ENCODE measurements around the gene TRIP12.

Gene TRIP12

GRCh38 chr2:229880892-229881586 is 40.8 kb downstream of the TRIP12 start:
- no peaks in the 10 kb centered on the region for H3K27me3 Mint-ChIP-seq
- ATAC-seq (replicated peaks), result no peak
- H3K4me3 Mint-ChIP-seq, result no peak overlapping the region
- H3K4me1 Mint-ChIP-seq (ENCODE audit: low read depth in 2 of 2), result peaks cover 18 to 28% of the 10 kb centered on the region in 2 donors
- peaks cover 30% of the 10 kb centered on the region for H3K36me3 Mint-ChIP-seq (ENCODE audit: insufficient read depth)
- peak overlapping the region in 1 of 2 donors; percentile 61 for H3K27ac Mint-ChIP-seq
- H3K9me3 Mint-ChIP-seq, result no peaks in the 10 kb centered on the region
- no peak for DNase-seq

GRCh38 chr2:229879191-229879950 is 42.4 kb downstream of the TRIP12 start:
- ATAC-seq (replicated peaks) (no peak), DNase-seq (no peak)
- Mint-ChIP-seq H3K27me3 (no peaks in the 10 kb centered on the region), H3K36me3 (ENCODE audit: insufficient read depth) (peaks cover 28% of the 10 kb centered on the region), H3K4me1 (ENCODE audit: low read depth in 2 of 2) (peaks cover 17 to 34% of the 10 kb centered on the region in 2 donors), H3K4me3 (no peak overlapping the region), H3K9me3 (no peaks in the 10 kb centered on the region), H3K27ac (no peak overlapping the region)

GRCh38 chr2:229875549-229875948 is 46.3 kb downstream of the TRIP12 start:
- H3K27me3 Mint-ChIP-seq, result no peaks in the 10 kb centered on the region
- H3K4me1 Mint-ChIP-seq (ENCODE audit: low read depth in 2 of 2), result peaks cover 8 to 46% of the 10 kb centered on the region in 2 donors

GRCh38 chr2:229874647-229875046 is 47.2 kb downstream of the TRIP12 start:
- DNase-seq (no peak), ATAC-seq (replicated peaks) (no peak)
- H3K27ac Mint-ChIP-seq, result peak overlapping the region in 1 of 2 donors; percentile 64
- no peaks in the 10 kb centered on the region for H3K27me3 Mint-ChIP-seq
- peaks cover 46% of the 10 kb centered on the region for H3K36me3 Mint-ChIP-seq (ENCODE audit: insufficient read depth)
- H3K4me1 Mint-ChIP-seq (ENCODE audit: low read depth in 2 of 2), result peaks cover 15 to 54% of the 10 kb centered on the region in 2 donors
- H3K9me3 Mint-ChIP-seq, result no peaks in the 10 kb centered on the region
- no peak overlapping the region for H3K4me3 Mint-ChIP-seq

More at GRCh38 chr2:229875549-229875948, 46.3 kb downstream of the TRIP12 start:
- Mint-ChIP-seq H3K36me3 (ENCODE audit: insufficient read depth) (peaks cover 43% of the 10 kb centered on the region), H3K4me3 (no peak overlapping the region), H3K9me3 (no peaks in the 10 kb centered on the region), H3K27ac (peak overlapping the region; percentile 0 to 64)
- ATAC-seq (replicated peaks) (no peak), DNase-seq (no peak)

GRCh38 chr2:229873123-229873581 is 48.7 kb downstream of the TRIP12 start:
- ATAC-seq (replicated peaks), result no peak
- no peak for DNase-seq
- peaks cover 20 to 69% of the 10 kb centered on the region in 2 donors for H3K4me1 Mint-ChIP-seq (ENCODE audit: low read depth in 2 of 2)
- H3K36me3 Mint-ChIP-seq (ENCODE audit: insufficient read depth), result peaks cover 31% of the 10 kb centered on the region
- H3K27ac Mint-ChIP-seq, result peak overlapping the region; percentile 68 to 83
- no peaks in the 10 kb centered on the region for H3K27me3 Mint-ChIP-seq
- peak overlapping the region in 1 of 2 donors; percentile 24 for H3K4me3 Mint-ChIP-seq
- no peaks in the 10 kb centered on the region for H3K9me3 Mint-ChIP-seq

GRCh38 chr2:229870903-229871656 is 50.7 kb downstream of the TRIP12 start:
- ATAC-seq (replicated peaks) (no peak), DNase-seq (no peak)
- Mint-ChIP-seq H3K4me1 (ENCODE audit: low read depth in 2 of 2) (peaks cover 23 to 78% of the 10 kb centered on the region in 2 donors), H3K27ac (peak overlapping the region; percentile 3 to 60), H3K27me3 (no peaks in the 10 kb centered on the region), H3K36me3 (ENCODE audit: insufficient read depth) (peaks cover 25% of the 10 kb centered on the region), H3K9me3 (no peaks in the 10 kb centered on the region), H3K4me3 (no peak overlapping the region)

GRCh38 chr2:229869226-229869625 is 52.6 kb downstream of the TRIP12 start:
- ATAC-seq (replicated peaks) (no peak), DNase-seq (no peak)
- Mint-ChIP-seq H3K36me3 (ENCODE audit: insufficient read depth) (peaks cover 25% of the 10 kb centered on the region), H3K9me3 (no peaks in the 10 kb centered on the region), H3K4me1 (ENCODE audit: low read depth in 2 of 2) (peaks cover 26 to 70% of the 10 kb centered on the region in 2 donors), H3K4me3 (no peak overlapping the region), H3K27me3 (no peaks in the 10 kb centered on the region), H3K27ac (peak overlapping the region in 1 of 2 donors; percentile 85)

GRCh38 chr2:229868794-229869193 is 53.0 kb downstream of the TRIP12 start:
- peaks cover 26 to 66% of the 10 kb centered on the region in 2 donors for H3K4me1 Mint-ChIP-seq (ENCODE audit: low read depth in 2 of 2)
- H3K27me3 Mint-ChIP-seq, result no peaks in the 10 kb centered on the region

GRCh38 chr2:229865033-229865432 is 56.8 kb downstream of the TRIP12 start:
- H3K27ac Mint-ChIP-seq, result peak overlapping the region; percentile 46 to 57
- H3K9me3 Mint-ChIP-seq, result no peaks in the 10 kb centered on the region
- no peaks in the 10 kb centered on the region for H3K27me3 Mint-ChIP-seq
- H3K36me3 Mint-ChIP-seq (ENCODE audit: insufficient read depth), result peaks cover 9% of the 10 kb centered on the region
- DNase-seq, result no peak
- H3K4me3 Mint-ChIP-seq, result no peak overlapping the region
- no peak for ATAC-seq (replicated peaks)
- H3K4me1 Mint-ChIP-seq (ENCODE audit: low read depth in 2 of 2), result peaks cover 22 to 53% of the 10 kb centered on the region in 2 donors

More at GRCh38 chr2:229868794-229869193, 53.0 kb downstream of the TRIP12 start:
- Mint-ChIP-seq H3K27ac (peak overlapping the region; percentile 8 to 85), H3K36me3 (ENCODE audit: insufficient read depth) (peaks cover 27% of the 10 kb centered on the region), H3K9me3 (no peaks in the 10 kb centered on the region), H3K4me3 (no peak overlapping the region)
- DNase-seq (no peak), ATAC-seq (replicated peaks) (no peak)

GRCh38 chr2:229861431-229861830 is 60.4 kb downstream of the TRIP12 start:
- Mint-ChIP-seq H3K27ac (no peak overlapping the region), H3K4me3 (no peak overlapping the region), H3K27me3 (no peaks in the 10 kb centered on the region), H3K4me1 (ENCODE audit: low read depth in 2 of 2) (peaks cover 12 to 28% of the 10 kb centered on the region in 2 donors), H3K9me3 (no peaks in the 10 kb centered on the region), H3K36me3 (ENCODE audit: insufficient read depth) (peaks cover 25% of the 10 kb centered on the region)
- DNase-seq (no peak), ATAC-seq (replicated peaks) (no peak)

- H3K36me3 Mint-ChIP-seq (ENCODE audit: insufficient read depth), result peaks cover 36% of the 10 kb centered on the region
- peaks cover 12 to 28% of the 10 kb centered on the region in 2 donors for H3K4me1 Mint-ChIP-seq (ENCODE audit: low read depth in 2 of 2)
- H3K9me3 Mint-ChIP-seq, result no peaks in the 10 kb centered on the region
- no peak overlapping the region for H3K27ac Mint-ChIP-seq
- ATAC-seq (replicated peaks), result no peak
- no peak overlapping the region for H3K4me3 Mint-ChIP-seq
- H3K27me3 Mint-ChIP-seq, result no peaks in the 10 kb centered on the region
- no peak for DNase-seq
These were observed 61.5 kb downstream of the TRIP12 start for GRCh38 chr2:229860334-229860733.

GRCh38 chr2:229858351-229858750 is 63.5 kb downstream of the TRIP12 start:
- ATAC-seq (replicated peaks), result no peak
- H3K36me3 Mint-ChIP-seq (ENCODE audit: insufficient read depth), result peaks cover 34% of the 10 kb centered on the region

GRCh38 chr2:229857634-229858033 is 64.2 kb downstream of the TRIP12 start:
- ATAC-seq (replicated peaks), result no peak

More at GRCh38 chr2:229858351-229858750, 63.5 kb downstream of the TRIP12 start:
- Mint-ChIP-seq H3K4me3 (no peak overlapping the region), H3K27ac (peak overlapping the region; percentile 0 to 1), H3K27me3 (no peaks in the 10 kb centered on the region), H3K9me3 (no peaks in the 10 kb centered on the region), H3K4me1 (ENCODE audit: low read depth in 2 of 2) (peaks cover 6 to 28% of the 10 kb centered on the region in 2 donors)
- no peak for DNase-seq

More at GRCh38 chr2:229857634-229858033, 64.2 kb downstream of the TRIP12 start:
- peaks cover 8 to 33% of the 10 kb centered on the region in 2 donors for H3K4me1 Mint-ChIP-seq (ENCODE audit: low read depth in 2 of 2)
- no peaks in the 10 kb centered on the region for H3K9me3 Mint-ChIP-seq
- H3K36me3 Mint-ChIP-seq (ENCODE audit: insufficient read depth), result peaks cover 34% of the 10 kb centered on the region
- H3K4me3 Mint-ChIP-seq, result no peak overlapping the region
- no peaks in the 10 kb centered on the region for H3K27me3 Mint-ChIP-seq
- peak overlapping the region; percentile 68 to 74 for H3K27ac Mint-ChIP-seq
- DNase-seq, result no peak
